Suprapubic skin (tissue), 4 donors: Measurements from ENCODE around the gene ASPA.

Experiments
- EP300 ChIP-seq: sonication (generic); formaldehyde crosslinking; IDR thresholded peaks from one replicate; pipeline ENCODE4 v1.6.1; 2017; ENCODE audit warnings: antibody characterized with exemption
- POLR2A ChIP-seq, 2 donors: fragments of 450-650 bp; IDR thresholded peaks; one replicate each; pipeline ENCODE4 v1.6.1; 2017; ENCODE audit warnings: antibody characterized with exemption in 2 of 2, mild to moderate bottlenecking in 2 of 2, moderate library complexity in 2 of 2
- POLR2AphosphoS5 ChIP-seq, 3 donors: sonication (generic); formaldehyde crosslinking; IDR thresholded peaks; one replicate each; pipeline ENCODE4 v1.6.1; 2017; ENCODE audit warnings: antibody characterized with exemption in 3 of 3
- TF ChIP-seq, protein P1 (sequence below), 2 donors: fragments of 200-600 bp in 1 of 2; fragments of 450-650 bp in 1 of 2; sonication (generic) in 1 of 2; IDR thresholded peaks; one replicate each; pipeline ENCODE4 v1.5.1; 2016 to 2019; ENCODE audit warnings: antibody characterized with exemption in 2 of 2, mild to moderate bottlenecking in 1 of 2, moderate library complexity in 1 of 2

DNA sequence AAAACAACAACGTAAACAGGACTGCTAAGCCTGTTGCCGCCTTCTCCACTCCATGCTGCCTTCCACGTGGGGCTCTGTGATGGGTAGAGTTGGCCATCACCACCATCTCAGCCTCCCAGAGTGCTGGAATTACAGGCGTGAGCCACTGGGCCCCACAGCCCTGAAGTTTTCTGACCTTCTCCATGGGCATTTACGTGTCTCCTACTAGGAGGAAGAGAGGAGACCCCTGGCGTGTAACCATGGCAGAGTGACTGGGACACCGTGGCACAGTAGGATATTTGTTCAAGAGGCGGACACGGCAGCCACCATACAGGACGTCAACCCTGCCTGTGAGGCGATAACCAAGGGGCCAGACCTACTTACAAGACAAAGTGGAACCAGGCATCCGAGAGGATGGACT lies 50.7 kb downstream of the ASPA start:
- TF ChIP-seq POLR2A (IDR thresholded peaks at IDR 0.05) (no peak), POLR2AphosphoS5 (IDR thresholded peaks at IDR 0.05) (no peak), EP300 (no peak)
- TF ChIP-seq, protein P1, sequence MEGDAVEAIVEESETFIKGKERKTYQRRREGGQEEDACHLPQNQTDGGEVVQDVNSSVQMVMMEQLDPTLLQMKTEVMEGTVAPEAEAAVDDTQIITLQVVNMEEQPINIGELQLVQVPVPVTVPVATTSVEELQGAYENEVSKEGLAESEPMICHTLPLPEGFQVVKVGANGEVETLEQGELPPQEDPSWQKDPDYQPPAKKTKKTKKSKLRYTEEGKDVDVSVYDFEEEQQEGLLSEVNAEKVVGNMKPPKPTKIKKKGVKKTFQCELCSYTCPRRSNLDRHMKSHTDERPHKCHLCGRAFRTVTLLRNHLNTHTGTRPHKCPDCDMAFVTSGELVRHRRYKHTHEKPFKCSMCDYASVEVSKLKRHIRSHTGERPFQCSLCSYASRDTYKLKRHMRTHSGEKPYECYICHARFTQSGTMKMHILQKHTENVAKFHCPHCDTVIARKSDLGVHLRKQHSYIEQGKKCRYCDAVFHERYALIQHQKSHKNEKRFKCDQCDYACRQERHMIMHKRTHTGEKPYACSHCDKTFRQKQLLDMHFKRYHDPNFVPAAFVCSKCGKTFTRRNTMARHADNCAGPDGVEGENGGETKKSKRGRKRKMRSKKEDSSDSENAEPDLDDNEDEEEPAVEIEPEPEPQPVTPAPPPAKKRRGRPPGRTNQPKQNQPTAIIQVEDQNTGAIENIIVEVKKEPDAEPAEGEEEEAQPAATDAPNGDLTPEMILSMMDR (IDR thresholded peaks at IDR 0.05), result no peak
